ENCODE results near the gene TPRA1.

TPRA1 gene

DNA sequence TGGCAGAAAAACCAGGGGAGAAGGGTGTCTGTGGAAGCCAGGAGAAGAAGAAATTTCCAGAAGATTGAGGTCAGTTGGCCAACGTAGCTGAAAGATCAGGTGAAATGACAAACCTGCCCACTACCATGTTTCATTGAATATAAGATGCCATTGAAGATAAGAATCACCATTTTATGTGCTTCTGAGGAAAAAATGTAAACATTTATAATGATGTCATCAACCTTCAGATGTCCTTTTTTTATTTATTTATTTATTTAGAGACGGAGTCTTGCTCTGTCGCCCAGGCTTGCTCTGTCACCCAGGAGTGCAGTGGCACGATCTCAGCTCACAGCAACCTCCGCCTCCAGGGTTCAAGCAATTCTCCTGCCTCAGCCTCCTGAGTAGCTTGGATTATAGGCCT is 33.5 kb upstream of the TPRA1 start:
- H3K4me3 ChIP-seq (ENCODE audit: low read length), result no peak overlapping the region
- TF ChIP-seq, protein P1, sequence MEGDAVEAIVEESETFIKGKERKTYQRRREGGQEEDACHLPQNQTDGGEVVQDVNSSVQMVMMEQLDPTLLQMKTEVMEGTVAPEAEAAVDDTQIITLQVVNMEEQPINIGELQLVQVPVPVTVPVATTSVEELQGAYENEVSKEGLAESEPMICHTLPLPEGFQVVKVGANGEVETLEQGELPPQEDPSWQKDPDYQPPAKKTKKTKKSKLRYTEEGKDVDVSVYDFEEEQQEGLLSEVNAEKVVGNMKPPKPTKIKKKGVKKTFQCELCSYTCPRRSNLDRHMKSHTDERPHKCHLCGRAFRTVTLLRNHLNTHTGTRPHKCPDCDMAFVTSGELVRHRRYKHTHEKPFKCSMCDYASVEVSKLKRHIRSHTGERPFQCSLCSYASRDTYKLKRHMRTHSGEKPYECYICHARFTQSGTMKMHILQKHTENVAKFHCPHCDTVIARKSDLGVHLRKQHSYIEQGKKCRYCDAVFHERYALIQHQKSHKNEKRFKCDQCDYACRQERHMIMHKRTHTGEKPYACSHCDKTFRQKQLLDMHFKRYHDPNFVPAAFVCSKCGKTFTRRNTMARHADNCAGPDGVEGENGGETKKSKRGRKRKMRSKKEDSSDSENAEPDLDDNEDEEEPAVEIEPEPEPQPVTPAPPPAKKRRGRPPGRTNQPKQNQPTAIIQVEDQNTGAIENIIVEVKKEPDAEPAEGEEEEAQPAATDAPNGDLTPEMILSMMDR (conservative IDR thresholded peaks at IDR 0.05; ENCODE audit: low read depth, low read length), result no peak
- DNase-seq (ENCODE audit: low read depth), result no peak

DNA sequence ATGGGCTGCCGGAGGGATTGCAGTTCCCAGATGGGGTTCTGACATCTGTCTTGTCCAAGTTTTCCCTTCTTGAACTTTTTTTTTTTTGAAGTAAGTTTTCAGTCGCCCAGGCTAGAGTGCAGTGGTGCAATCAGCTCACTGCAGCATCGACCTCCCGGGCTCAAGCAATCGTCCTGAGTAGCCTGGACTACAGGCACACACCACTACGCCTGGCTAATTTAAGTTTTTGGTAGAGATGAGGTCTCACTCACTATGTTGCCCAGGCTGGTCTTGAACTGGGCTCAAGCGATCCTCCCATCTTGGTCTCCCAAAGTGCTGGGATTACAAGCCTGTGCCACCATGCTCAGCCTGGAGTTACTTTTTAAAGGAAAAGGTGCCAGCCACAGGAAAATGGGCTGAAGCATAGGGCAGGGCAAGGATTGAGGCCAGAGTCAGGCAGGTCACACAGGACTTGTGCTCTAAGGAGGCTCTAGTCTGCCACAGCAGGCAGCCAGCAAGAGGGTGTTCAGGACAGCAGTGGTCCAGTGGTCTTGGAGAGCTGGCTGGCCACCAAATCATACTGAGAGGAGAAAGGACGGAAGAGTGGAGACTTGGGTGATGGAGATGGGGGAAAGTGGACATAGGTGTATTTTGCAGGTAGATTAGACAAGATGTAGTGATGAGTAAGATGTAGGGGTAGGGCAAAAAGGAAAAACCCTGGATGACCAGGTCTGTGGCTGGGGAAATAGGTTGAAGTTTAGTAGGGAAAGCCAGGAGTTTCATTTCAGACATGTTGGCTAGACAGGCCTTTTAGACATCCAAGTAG is 32.4 kb upstream of the TPRA1 start:
- no peak for DNase-seq (ENCODE audit: low read depth)
- H3K4me3 ChIP-seq (ENCODE audit: low read length), result no peak overlapping the region
- TF ChIP-seq, protein P1 (conservative IDR thresholded peaks at IDR 0.05; ENCODE audit: low read depth, low read length), result no peak

DNA sequence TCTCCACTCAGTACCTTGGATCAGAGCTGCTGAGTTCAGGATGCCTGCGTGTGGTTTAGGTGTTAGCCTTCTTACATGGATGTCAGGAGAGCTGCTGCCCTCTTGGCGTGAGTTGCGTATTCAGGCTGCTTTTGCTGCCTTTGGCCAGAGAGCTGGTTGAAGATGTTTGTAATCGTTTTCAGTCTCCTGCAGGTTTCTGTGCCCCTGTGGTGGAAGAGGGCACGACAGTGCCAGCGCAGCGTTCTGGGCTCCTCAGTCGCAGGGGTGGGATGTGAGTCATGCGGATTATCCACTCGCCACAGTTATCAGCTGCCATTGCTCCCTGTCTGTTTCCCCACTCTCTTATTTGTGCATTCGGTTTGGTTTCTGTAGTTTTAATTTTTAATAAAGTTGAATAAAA is 31.5 kb upstream of the TPRA1 start:
- no peak overlapping the region for H3K4me3 ChIP-seq (ENCODE audit: low read length)
- no peak for DNase-seq (ENCODE audit: low read depth)
- TF ChIP-seq, protein P1 (conservative IDR thresholded peaks at IDR 0.05; ENCODE audit: low read depth, low read length), result no peak

DNA sequence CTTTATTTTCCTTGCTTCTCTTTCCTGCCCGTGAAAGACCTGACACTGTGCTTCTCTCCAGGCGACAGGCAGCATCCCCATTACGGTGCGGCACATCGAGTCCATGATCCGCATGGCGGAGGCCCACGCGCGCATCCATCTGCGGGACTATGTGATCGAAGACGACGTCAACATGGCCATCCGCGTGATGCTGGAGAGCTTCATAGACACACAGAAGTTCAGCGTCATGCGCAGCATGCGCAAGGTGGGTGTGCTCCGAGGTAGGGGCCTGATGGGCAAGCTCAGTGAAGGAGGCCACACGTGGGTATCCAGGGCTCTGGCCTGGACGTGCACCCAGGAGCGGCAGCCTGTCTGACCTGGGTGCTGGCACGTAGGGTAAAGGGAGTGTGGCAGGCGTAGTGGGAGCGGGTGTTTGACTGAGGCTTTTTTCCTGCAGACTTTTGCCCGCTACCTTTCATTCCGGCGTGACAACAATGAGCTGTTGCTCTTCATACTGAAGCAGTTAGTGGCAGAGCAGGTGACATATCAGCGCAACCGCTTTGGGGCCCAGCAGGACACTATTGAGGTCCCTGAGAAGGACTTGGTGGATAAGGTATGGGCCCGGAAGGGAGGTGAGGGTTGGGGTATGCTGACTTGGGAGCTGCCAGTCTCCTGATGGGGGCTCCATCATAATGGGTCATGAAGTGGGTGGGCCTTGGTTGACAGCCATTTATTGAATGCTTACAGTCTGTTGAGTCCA is 30.3 kb upstream of the TPRA1 start:
- no peak overlapping the region for H3K4me3 ChIP-seq (ENCODE audit: low read length)
- no peak for DNase-seq (ENCODE audit: low read depth)
- TF ChIP-seq, protein P1 (conservative IDR thresholded peaks at IDR 0.05; ENCODE audit: low read depth, low read length), result no peak

DNA sequence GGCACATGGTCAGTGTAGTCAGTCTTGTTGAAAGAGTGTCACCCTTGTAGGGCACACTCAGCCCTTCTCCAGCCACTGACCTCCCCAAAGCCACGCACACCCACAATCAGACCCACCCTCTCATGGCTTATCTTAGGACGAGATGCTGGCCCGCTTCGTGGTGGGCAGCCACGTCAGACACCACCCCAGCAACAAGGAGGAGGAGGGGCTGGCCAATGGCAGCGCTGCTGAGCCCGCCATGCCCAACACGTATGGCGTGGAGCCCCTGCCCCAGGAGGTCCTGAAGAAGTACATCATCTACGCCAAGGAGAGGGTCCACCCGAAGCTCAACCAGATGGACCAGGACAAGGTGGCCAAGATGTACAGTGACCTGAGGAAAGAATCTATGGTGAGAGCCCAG is 28.4 kb upstream of the TPRA1 start:
- no peak for DNase-seq (ENCODE audit: low read depth)
- TF ChIP-seq, protein P1 (conservative IDR thresholded peaks at IDR 0.05; ENCODE audit: low read depth, low read length), result no peak
- H3K4me3 ChIP-seq (ENCODE audit: low read length), result no peak overlapping the region

DNA sequence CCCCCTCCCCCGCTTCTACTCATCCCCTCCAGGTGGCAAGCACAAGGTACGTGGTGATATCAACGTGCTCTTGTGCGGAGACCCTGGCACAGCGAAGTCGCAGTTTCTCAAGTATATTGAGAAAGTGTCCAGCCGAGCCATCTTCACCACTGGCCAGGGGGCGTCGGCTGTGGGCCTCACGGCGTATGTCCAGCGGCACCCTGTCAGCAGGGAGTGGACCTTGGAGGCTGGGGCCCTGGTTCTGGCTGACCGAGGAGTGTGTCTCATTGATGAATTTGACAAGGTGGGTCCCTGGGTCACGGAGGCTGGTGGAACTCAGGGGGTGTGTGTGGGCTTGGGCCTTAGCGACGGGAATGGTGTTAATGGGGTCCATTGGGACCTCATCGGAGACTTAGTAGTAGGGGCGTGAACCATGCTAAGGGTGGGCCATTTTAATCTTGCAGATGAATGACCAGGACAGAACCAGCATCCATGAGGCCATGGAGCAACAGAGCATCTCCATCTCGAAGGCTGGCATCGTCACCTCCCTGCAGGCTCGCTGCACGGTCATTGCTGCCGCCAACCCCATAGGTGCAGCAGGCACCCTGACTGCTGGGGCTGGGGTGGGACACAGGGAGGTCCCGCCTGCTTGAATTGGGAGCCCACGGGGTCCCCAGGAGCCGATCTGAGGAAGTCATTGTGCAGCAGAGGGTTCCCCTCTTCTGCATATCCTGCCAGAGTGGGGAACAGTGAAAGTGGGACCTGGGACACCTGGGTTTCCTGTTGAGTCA is 26.5 kb upstream of the TPRA1 start:
- TF ChIP-seq, protein P1 (conservative IDR thresholded peaks at IDR 0.05; ENCODE audit: low read depth, low read length), result no peak
- DNase-seq (ENCODE audit: low read depth), result no peak
- no peak overlapping the region for H3K4me3 ChIP-seq (ENCODE audit: low read length)

Data from retinal pigment epithelial cell (primary cell).